Neuronal stem cell (in vitro differentiated cells): Measurements from ENCODE around the gene ELAVL1.
"Not testable (repeated sequence)": the region's sequence is repeated elsewhere in the genome, so short reads cannot be mapped to it uniquely, and the experiment has no call there.

Experiments
- DNase-seq: peaks from one replicate; pipeline ENCODE4 v3.0.0-alpha.2; 2013; ENCODE audit warnings: low spot score
- H2AFZ ChIP-seq: one replicate; pipeline ENCODE4 v1.6.1; 2013; ENCODE audit warnings: mild to moderate bottlenecking, low read length, inconsistent platforms
- H2AK5ac ChIP-seq: 2 replicates; pipeline ENCODE4 v1.6.1; 2013; ENCODE audit warnings: low read depth, mild to moderate bottlenecking, inconsistent platforms, low read length, moderate library complexity, mixed read lengths
- H2BK120ac ChIP-seq: 2 replicates; pipeline ENCODE4 v1.6.1; 2013; ENCODE audit warnings: low read depth, mild to moderate bottlenecking, inconsistent platforms, low read length, moderate library complexity, mixed read lengths
- H2BK12ac ChIP-seq: one replicate; pipeline ENCODE4 v1.6.1; 2013; ENCODE audit warnings: low read length, inconsistent platforms
- H2BK15ac ChIP-seq: 2 replicates; pipeline ENCODE4 v1.6.1; 2013; ENCODE audit warnings: mild to moderate bottlenecking, low read length, inconsistent platforms, mixed read lengths
- H2BK5ac ChIP-seq: one replicate; pipeline ENCODE4 v1.6.1; 2013; ENCODE audit warnings: inconsistent platforms, mild to moderate bottlenecking, low read length, moderate library complexity
- H3K14ac ChIP-seq: one replicate; pipeline ENCODE4 v1.6.1; 2013; ENCODE audit warnings: low read length, inconsistent platforms
- H3K18ac ChIP-seq: 2 replicates; pipeline ENCODE4 v1.6.1; 2013; ENCODE audit warnings: low read length, inconsistent platforms
- H3K23ac ChIP-seq: 2 replicates; pipeline ENCODE4 v1.6.1; 2013; ENCODE audit warnings: low read depth, mild to moderate bottlenecking, mixed read lengths, low read length, inconsistent platforms; ENCODE audit not compliant: poor library complexity
- H3K27ac ChIP-seq: replicated peaks from 3 replicates; pipeline ENCODE4 v1.5.1; 2013; ENCODE audit warnings: low read length, inconsistent platforms
- H3K27me3 ChIP-seq, 3 experiments: 2 replicates each; pipeline ENCODE4 v1.6.1; 2013; ENCODE audit warnings: low read length in 3 of 3, mild to moderate bottlenecking in 2 of 3, inconsistent platforms in 1 of 3, low read depth in 1 of 3, mixed read lengths in 1 of 3, moderate library complexity in 1 of 3; ENCODE audit not compliant: control insufficient read depth in 3 of 3, insufficient read depth in 3 of 3
- H3K36me3 ChIP-seq, 2 donors: replicated peaks in 1 of 2; 2 replicates each; pipeline ENCODE4 v1.6.1; 2013; ENCODE audit warnings: low read length in 2 of 2; ENCODE audit not compliant: control insufficient read depth in 2 of 2, insufficient read depth in 2 of 2
- H3K4ac ChIP-seq: 2 replicates; pipeline ENCODE4 v1.6.1; 2013; ENCODE audit warnings: inconsistent platforms, mild to moderate bottlenecking, low read length, moderate library complexity
- H3K4me1 ChIP-seq, 2 donors: 1 replicate in 1 of 2; 2 replicates in 1 of 2; pipeline ENCODE4 v1.6.1; 2013; ENCODE audit warnings: low read length in 2 of 2, low read depth in 1 of 2; ENCODE audit not compliant: control insufficient read depth in 2 of 2, insufficient read depth in 1 of 2
- H3K4me2 ChIP-seq: one replicate; pipeline ENCODE4 v1.6.1; 2013; ENCODE audit warnings: mild to moderate bottlenecking, low read length, inconsistent platforms; ENCODE audit not compliant: insufficient read depth, poor library complexity, severe bottlenecking
- H3K4me3 ChIP-seq, 2 donors: 2 replicates each; pipeline ENCODE4 v1.5.1; 2013; ENCODE audit warnings: low read length in 2 of 2, mild to moderate bottlenecking in 2 of 2, inconsistent platforms in 1 of 2, moderate library complexity in 1 of 2
- H3K79me1 ChIP-seq: one replicate; pipeline ENCODE4 v1.6.1; 2013; ENCODE audit warnings: low read depth, mild to moderate bottlenecking, inconsistent platforms, low read length, moderate library complexity
- H3K9ac ChIP-seq: one replicate; pipeline ENCODE4 v1.6.1; 2013; ENCODE audit warnings: mild to moderate bottlenecking, low read depth, low read length, inconsistent platforms; ENCODE audit not compliant: poor library complexity
- H3K9me3 ChIP-seq, 2 donors: replicated peaks in 1 of 2; 2 replicates each; pipeline versions ENCODE3 to v1.6.1; 2013; ENCODE audit warnings: low read length in 2 of 2, mild to moderate bottlenecking in 2 of 2, inconsistent platforms in 1 of 2, low read depth in 1 of 2, mixed read lengths in 1 of 2, moderate library complexity in 1 of 2; ENCODE audit not compliant: control insufficient read depth in 2 of 2, insufficient read depth in 1 of 2
- H4K8ac ChIP-seq: one replicate; pipeline ENCODE4 v1.6.1; 2013; ENCODE audit warnings: low read depth, mild to moderate bottlenecking, inconsistent platforms, low read length, moderate library complexity
- H4K91ac ChIP-seq: one replicate; pipeline ENCODE4 v1.6.1; 2013; ENCODE audit warnings: low read length, low read depth, mild to moderate bottlenecking, inconsistent platforms; ENCODE audit not compliant: poor library complexity
- WGBS, 2 donors: extraction: QIAGEN DNeasy Blood & Tissue Kit; methylation state at CpG; one replicate each; pipeline ENCODE4 v1.1.7; 2013; ENCODE audit warnings: missing lambda C conversion rate in 2 of 2, mixed read lengths in 1 of 2; ENCODE audit not compliant: insufficient read length in 2 of 2, insufficient replicate concordance in 1 of 2; ENCODE audit errors: extremely low coverage in 2 of 2; 5-methylcytosine and 5-hydroxymethylcytosine counted together

Gene ELAVL1

GRCh38 chr19:7961920-7962626, 43.4 kb downstream of the ELAVL1 start:
- H3K4me1 ChIP-seq, result no peaks in the 10 kb centered on the region
- no peak overlapping the region for H3K4me3 ChIP-seq
- H2BK15ac ChIP-seq, result no peak overlapping the region
- H2BK5ac ChIP-seq, result no peak overlapping the region
- no peak overlapping the region for H2AFZ ChIP-seq
- peaks cover 3% of the 10 kb centered on the region for H3K79me1 ChIP-seq
- H2BK120ac ChIP-seq, result no peak overlapping the region
- H3K27ac ChIP-seq, result no peak overlapping the region
- no peak overlapping the region for H2BK12ac ChIP-seq
- H3K9me3 ChIP-seq, result no peaks in the 10 kb centered on the region
- no peak overlapping the region for H3K23ac ChIP-seq
- no CpG with 5 or more reads among the region's 13 CpGs for WGBS, 2 donors
- H3K4me2 ChIP-seq, result no peak overlapping the region
- no peak for DNase-seq
- H3K4ac ChIP-seq, result no peak overlapping the region
- H2AK5ac ChIP-seq, result no peak overlapping the region
- H4K8ac ChIP-seq, result no peak overlapping the region
- no peak overlapping the region for H4K91ac ChIP-seq
- H3K27me3 ChIP-seq, result no peaks in the 10 kb centered on the region
- no peak overlapping the region for H3K9ac ChIP-seq
- H3K14ac ChIP-seq, result no peak overlapping the region
- no peak overlapping the region for H3K18ac ChIP-seq
- peaks cover 53 to 99% of the 10 kb centered on the region in 2 donors for H3K36me3 ChIP-seq

GRCh38 chr19:7961082-7961481, 44.4 kb downstream of the ELAVL1 start:
- not testable (repeated sequence) for H2BK15ac ChIP-seq, H3K27ac ChIP-seq, H3K4me3 ChIP-seq, H3K27me3 ChIP-seq, H2AFZ ChIP-seq, H3K14ac ChIP-seq, H3K4me2 ChIP-seq, H3K18ac ChIP-seq, H2BK12ac ChIP-seq, H2BK120ac ChIP-seq, H3K4me1 ChIP-seq, H3K9me3 ChIP-seq, H3K79me1 ChIP-seq, H3K23ac ChIP-seq, H4K8ac ChIP-seq, H2BK5ac ChIP-seq, DNase-seq, H3K4ac ChIP-seq, H2AK5ac ChIP-seq, H4K91ac ChIP-seq, H3K9ac ChIP-seq
- peaks cover 43 to 95% of the 10 kb centered on the region in 2 donors for H3K36me3 ChIP-seq
- WGBS, 2 donors, result no CpG with 5 or more reads among the region's 4 CpGs

GRCh38 chr19:7959211-7959610, 46.2 kb downstream of the ELAVL1 start:
- Histone ChIP-seq H3K4me1 (no peaks in the 10 kb centered on the region), H3K23ac (no peak overlapping the region), H3K27me3 (no peaks in the 10 kb centered on the region), H3K27ac (no peak overlapping the region), H3K36me3 (peaks cover 30 to 76% of the 10 kb centered on the region in 2 donors), H3K9ac (no peak overlapping the region), H2BK15ac (no peak overlapping the region), H4K91ac (no peak overlapping the region), H3K4me3 (no peak overlapping the region), H3K14ac (no peak overlapping the region), H3K4me2 (no peak overlapping the region), H3K9me3 (no peaks in the 10 kb centered on the region), H3K18ac (no peak overlapping the region), H2BK5ac (no peak overlapping the region), H2AK5ac (no peak overlapping the region), H2AFZ (no peak overlapping the region), H3K4ac (no peak overlapping the region), H3K79me1 (peaks cover 3% of the 10 kb centered on the region), H4K8ac (no peak overlapping the region), H2BK120ac (no peak overlapping the region), H2BK12ac (no peak overlapping the region)
- no CpG with 5 or more reads among the region's 6 CpGs for WGBS, 2 donors
- no peak for DNase-seq

- H3K4me1 ChIP-seq, result peaks cover 0 to 2% of the 10 kb centered on the region in 2 donors
- WGBS, 2 donors, result no CpG with 5 or more reads among the region's 11 CpGs
- no peak for DNase-seq
- no peak overlapping the region for H3K9ac ChIP-seq
- no peak overlapping the region for H3K4me2 ChIP-seq
- H3K4ac ChIP-seq, result no peak overlapping the region
- no peak overlapping the region for H4K91ac ChIP-seq
- peaks cover 3% of the 10 kb centered on the region for H3K79me1 ChIP-seq
- H3K36me3 ChIP-seq, result peaks cover 12 to 41% of the 10 kb centered on the region in 2 donors
- H4K8ac ChIP-seq, result no peak overlapping the region
- peak overlapping the region; percentile 45 for H3K18ac ChIP-seq
- H2BK15ac ChIP-seq, result no peak overlapping the region
- H3K4me3 ChIP-seq, result no peak overlapping the region
- H3K9me3 ChIP-seq, result no peaks in the 10 kb centered on the region
- H2AFZ ChIP-seq, result no peak overlapping the region
- no peak overlapping the region for H2BK12ac ChIP-seq
- no peak overlapping the region for H3K23ac ChIP-seq
- no peak overlapping the region for H2BK120ac ChIP-seq
- H3K27ac ChIP-seq, result no peak overlapping the region
- no peaks in the 10 kb centered on the region for H3K27me3 ChIP-seq
- no peak overlapping the region for H3K14ac ChIP-seq
- no peak overlapping the region for H2AK5ac ChIP-seq
- H2BK5ac ChIP-seq, result no peak overlapping the region
These were observed 49.7 kb downstream of the ELAVL1 start for GRCh38 chr19:7955696-7956095.
